ENCODE measurements around the gene AOPEP.
"Not testable (repeated sequence)": the region's sequence is repeated elsewhere in the genome, so short reads cannot be mapped to it uniquely, and the experiment has no call there.

- not testable (repeated sequence) for TF ChIP-seq CTCF, ZNF514, ZBTB1, ZNF549 (tag by site-specific recombination; IDR thresholded peaks at IDR 0.05)
These were observed 152.3 kb downstream of the AOPEP start for GRCh38 chr9:94878804-94879203.

All from HEK293 (cell line).